NCI-H1105 treated with DMSO at 0.1 percent for 48 hours (cell line): ENCODE measurements around the gene TSHZ2.
A peak's percentile ranks its signal among the peaks of the same experiment; 100 is the strongest.

ENCODE experiments used
- DNase-seq: peaks from one replicate; lab custom pipeline; 2025; lab: John Stamatoyannopoulos, UW

The TSHZ2 gene

DNA sequence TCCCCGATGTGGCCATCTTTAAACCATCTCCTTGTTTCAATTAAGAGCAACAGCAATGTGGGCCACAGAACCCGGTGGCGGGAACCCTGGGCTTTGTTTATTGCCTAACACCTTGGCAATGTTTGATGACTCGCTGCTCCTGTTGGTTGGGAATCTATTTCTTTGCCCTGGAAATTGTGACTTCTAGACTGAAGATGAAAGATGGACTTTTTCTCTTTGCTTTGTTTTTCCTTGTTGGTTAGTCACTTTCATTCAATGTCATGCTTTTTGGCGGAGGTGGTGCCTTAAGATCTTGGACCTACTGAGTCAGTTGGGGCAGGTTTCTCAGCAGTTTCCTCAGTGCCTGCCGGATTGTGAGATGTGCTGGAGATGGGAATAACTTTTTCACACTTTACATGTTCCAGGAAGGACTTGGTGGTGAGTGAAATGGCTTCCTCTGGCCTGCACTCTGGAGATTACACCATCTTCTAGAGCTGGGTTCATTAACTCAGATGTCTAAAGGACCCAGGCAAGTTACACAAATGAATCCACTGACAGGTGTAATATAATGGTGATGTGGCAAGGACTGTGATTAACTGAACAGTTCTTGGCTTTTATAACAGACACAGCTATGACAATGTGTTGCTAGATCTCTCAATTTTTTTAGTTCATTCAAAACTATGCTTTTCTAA is 56.3 kb downstream of the TSHZ2 start:
- DNase-seq = no peak

GRCh38 chr20:53030061-53030460 is 57.9 kb downstream of the TSHZ2 start:
- DNase-seq = no peak

GRCh38 chr20:53032046-53032445 is 59.9 kb downstream of the TSHZ2 start:
- no peak for DNase-seq

- no peak for DNase-seq
Measured at GRCh38 chr20:53032478-53032932, 60.3 kb downstream of the TSHZ2 start.

DNA sequence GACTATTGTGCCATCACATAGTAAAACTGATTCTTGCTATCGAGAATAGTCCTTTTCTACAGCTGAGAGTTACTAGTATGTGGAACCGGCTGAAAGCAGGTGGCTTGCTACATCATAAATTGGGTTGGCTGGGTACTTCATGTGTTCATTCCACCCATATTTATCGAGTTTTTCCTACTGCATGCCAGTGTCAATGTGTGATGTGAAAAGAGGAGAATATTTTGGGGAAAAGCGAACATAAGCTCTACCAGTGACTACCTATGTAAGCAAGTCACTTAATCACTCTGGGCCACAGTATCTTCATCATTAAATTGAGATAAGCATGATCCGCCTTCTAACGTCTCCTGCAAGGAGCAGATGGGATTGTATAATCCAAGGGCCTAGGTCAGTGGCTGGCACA is 61.0 kb downstream of the TSHZ2 start:
- no peak for DNase-seq

- DNase-seq = no peak
Measured at GRCh38 chr20:53034899-53035298, 62.7 kb downstream of the TSHZ2 start.

- no peak for DNase-seq
Measured at GRCh38 chr20:53036992-53037391, 64.8 kb downstream of the TSHZ2 start.

GRCh38 chr20:53037621-53038020 is 65.5 kb downstream of the TSHZ2 start:
- no peak for DNase-seq

DNA sequence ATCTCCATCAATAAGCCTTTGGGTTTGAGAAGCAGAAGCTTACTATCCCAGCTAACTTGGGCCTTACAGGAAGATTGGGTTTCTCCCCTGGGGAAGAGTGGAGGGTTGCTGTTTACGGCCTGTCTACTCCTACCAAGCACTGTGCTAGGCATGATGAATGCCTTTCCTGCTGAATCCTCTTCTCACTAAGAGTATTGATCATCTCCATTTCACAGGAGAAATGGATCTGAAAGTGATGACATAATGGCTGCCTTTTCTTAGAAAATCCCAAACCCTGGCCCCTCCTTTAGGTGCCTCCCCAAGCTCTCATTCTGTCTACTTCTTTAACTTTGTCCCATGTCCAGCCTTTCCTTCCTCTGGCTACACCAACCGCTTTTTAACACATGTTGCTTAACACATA is 66.1 kb downstream of the TSHZ2 start:
- no peak for DNase-seq

GRCh38 chr20:53040693-53041589 is 68.8 kb downstream of the TSHZ2 start:
- DNase-seq = peak; percentile 92

DNA sequence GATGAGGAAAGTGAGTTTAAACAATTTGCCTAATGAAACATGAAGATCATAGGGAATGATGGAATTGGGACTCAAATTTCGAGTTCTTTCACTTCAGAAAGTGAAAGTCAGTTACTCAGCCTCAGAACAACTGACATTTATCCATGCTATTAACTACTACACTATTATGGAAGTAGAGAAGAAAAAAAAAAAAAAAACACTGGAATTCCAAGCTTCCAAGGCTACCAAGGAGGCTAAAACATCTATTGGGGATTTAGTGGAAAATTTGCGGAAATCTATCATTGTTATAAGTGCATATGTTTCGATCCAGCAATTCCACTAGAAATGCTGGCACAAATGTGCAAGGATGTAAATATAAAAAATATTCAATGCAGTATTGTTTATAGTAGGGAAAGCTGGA is 70.4 kb downstream of the TSHZ2 start:
- DNase-seq = no peak

DNA sequence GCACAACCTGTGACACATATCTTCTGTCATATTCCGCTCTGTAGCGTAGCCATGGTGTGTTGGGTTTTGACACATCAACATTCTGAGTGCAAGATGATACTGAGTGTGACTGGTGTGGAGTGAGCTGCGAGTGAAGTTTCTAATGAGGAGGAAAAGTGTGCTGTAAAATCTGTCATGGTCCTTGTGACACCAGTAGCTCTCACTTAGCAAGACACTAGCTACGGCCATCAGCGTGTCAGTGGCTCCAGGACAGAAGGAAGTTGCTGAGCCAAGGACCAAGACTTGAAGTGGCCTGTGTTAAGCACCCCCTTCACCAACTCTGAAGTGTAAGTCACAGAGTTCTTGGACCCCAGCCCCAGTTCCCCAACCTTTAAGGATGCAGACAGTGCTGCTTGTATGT is 72.1 kb downstream of the TSHZ2 start:
- DNase-seq = no peak

- DNase-seq = no peak
Measured at GRCh38 chr20:53045941-53046340, 73.8 kb downstream of the TSHZ2 start.

- DNase-seq = no peak
Measured at GRCh38 chr20:53047203-53047602, 75.0 kb downstream of the TSHZ2 start.

DNA sequence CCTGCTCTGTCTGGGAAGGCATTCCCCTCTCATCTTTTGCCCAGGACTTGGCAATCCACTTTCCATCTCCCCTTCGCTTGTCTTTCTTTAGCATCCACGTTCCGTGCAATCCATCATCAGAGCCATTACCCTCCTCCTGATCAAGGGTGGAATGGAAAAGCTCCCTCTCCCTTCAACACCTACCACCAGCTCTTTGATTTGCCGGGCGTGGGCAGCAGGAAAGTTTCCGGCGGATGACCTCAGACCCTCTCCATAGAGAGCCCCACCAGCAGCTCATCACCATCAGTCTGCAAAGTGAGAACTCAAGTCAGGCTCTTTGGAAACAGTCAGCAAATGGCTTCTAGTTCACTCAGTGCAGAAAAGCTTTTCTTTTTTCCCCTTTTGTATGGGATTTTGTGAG is 76.2 kb downstream of the TSHZ2 start:
- DNase-seq = no peak

DNA sequence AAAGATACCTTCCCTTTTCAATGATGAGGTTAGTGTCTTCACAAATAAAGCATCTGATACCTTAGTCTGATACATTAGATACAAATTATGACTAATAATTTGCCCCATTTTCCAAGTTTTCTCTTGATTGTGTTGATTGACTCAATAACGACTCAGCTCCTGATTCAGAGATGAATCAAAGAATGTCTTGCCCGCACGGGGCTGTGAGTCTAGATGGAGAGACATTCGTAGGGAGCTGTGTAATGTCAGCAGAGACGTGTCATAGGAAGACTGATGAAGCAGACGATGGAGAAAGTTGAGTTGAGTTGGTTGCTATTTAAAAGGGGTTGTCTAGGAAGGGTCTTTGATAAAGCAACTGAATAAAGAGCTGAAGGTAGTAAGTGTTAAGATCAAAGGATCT is 78.2 kb downstream of the TSHZ2 start:
- no peak for DNase-seq

GRCh38 chr20:53052380-53052779 is 80.2 kb downstream of the TSHZ2 start:
- no peak for DNase-seq

DNA sequence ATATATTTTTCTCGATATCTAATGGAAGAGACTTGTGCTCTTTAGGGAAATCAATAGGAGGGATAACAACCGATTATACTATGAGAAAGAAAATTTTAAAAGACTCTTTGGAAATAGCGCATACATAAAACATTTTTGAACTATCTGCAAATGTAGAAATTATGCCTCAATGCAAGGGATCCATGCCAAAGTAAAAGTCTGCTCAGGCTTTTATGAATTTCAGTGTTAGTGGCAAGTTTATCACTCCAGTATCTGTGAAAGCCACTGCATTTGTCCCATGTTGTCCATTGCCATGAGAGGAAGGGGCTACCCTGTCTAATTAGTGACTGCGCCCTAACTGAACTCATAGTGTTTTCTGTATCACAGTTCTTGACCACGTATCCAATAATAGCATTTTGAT is 81.4 kb downstream of the TSHZ2 start:
- no peak for DNase-seq

DNA sequence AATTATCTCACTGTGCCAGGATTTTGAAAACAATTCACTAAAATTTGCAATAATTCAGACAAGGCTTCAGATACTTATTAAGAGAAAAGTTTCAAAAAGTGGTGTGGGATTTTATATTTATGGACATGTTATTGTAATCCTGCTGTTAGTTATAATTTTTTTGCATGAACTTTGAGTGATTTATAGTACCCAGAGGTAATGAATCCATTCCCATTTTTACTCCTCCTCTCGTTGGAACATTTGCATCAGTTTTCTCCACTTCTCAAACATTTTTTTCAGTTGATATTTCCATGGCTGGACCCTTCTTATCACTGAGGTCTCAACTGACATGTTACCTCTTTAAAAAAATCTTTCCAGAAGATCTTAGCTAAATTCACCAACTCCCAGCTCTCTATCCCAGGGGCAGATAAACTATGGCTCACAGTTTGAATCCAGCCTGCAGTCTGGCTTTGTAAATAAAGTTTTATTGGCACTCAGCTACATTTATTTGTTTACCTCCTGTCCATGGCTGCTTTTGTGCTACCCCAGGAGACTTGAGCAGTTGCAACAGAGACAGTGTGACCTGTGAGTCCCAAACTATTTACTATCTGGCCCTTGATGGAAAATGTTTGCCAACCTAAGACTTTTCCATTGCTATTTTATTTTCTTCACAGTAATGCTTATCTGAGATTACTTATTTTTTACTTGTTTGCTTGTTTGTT is 83.4 kb downstream of the TSHZ2 start:
- DNase-seq = no peak

- no peak for DNase-seq
Measured at GRCh38 chr20:53057579-53057978, 85.4 kb downstream of the TSHZ2 start.

- no peak for DNase-seq
Measured at GRCh38 chr20:53059848-53060247, 87.7 kb downstream of the TSHZ2 start.

GRCh38 chr20:53061192-53062108 is 89.3 kb downstream of the TSHZ2 start:
- no peak for DNase-seq
